ENCODE results near the gene TACR2.

- TF ChIP-seq POLR2AphosphoS5 (IDR thresholded peaks at IDR 0.05; ENCODE audit: low read depth, low read length) (no peak), FOXP2 (optimal IDR thresholded peaks at IDR 0.05; ENCODE audit: borderline replicate concordance, extremely low read depth, extremely low read length, insufficient read depth) (no peak), REST (IDR thresholded peaks at IDR 0.05; ENCODE audit: insufficient read depth in 1 of 2, low read depth in 2 of 2, low read length in 2 of 2) (no peak), TAF1 (IDR thresholded peaks at IDR 0.05; ENCODE audit: borderline replicate concordance, insufficient read depth, low read length) (no peak)
Measured at GRCh38 chr10:69389827-69390490, 26.8 kb downstream of the TACR2 start.

Measured in PFSK-1 (cell line).